SJCRH30 (cell line): ENCODE data around the gene FOXK2. TPM values are rescaled to one million over a fixed set of nuclear protein-coding genes. Genes with fewer than 3 reads are reported as not detected.
A peak's percentile ranks its signal among the peaks of the same experiment; 100 is the strongest.

Experiments used
- DNase-seq, 2 experiments: peaks; one replicate each; pipeline ENCODE4 v3.0.0-alpha.2; 2015 to 2020
- H3K27ac ChIP-seq: fragments of 250-450 bp; sonication (Bioruptor Pico); 2 replicates; pipeline ENCODE4 v1.5.1; 2020; ENCODE audit warnings: mild to moderate bottlenecking, moderate library complexity
- H3K27me3 ChIP-seq: fragments of 250-450 bp; sonication (Bioruptor Pico); 2 replicates; pipeline ENCODE4 v1.5.1; 2020; ENCODE audit warnings: mild to moderate bottlenecking, moderate library complexity
- H3K36me3 ChIP-seq: fragments of 250-450 bp; sonication (Bioruptor Pico); 2 replicates; pipeline ENCODE4 v1.5.1; 2020; ENCODE audit warnings: mild to moderate bottlenecking, moderate library complexity
- H3K4me1 ChIP-seq: fragments of 250-450 bp; sonication (Bioruptor Pico); 2 replicates; pipeline ENCODE4 v1.5.1; 2020; ENCODE audit warnings: mild to moderate bottlenecking, moderate library complexity
- H3K4me3 ChIP-seq: fragments of 250-450 bp; sonication (Bioruptor Pico); 2 replicates; pipeline ENCODE4 v1.5.1; 2020; ENCODE audit warnings: mild to moderate bottlenecking, moderate library complexity
- H3K9me3 ChIP-seq: fragments of 250-450 bp; sonication (Bioruptor Pico); replicated peaks from 2 replicates; pipeline ENCODE4 v1.5.1; 2020; ENCODE audit warnings: mild to moderate bottlenecking, moderate library complexity
- total RNA-seq: library from RNA; depleted of rRNA; stranded (reverse); fragments of >200 nt; shearing (Covaris generic); gene quantifications from 2 replicates; pipeline ENCODE4 v1.2.3, GENCODE V29; 2014; rRNA removed

Gene FOXK2
- total RNA-seq: 87.6 and 95.0 TPM in 2 replicates

GRCh38 chr17:82518826-82519810 lies at the start of gene FOXK2:
FOXK2 (plus strand) TSS chr17:82519732; CDS start chr17:82519889, 157 bp downstream.
- Histone ChIP-seq H3K4me1 (0 out of 2 replicates have a peak, but pooled peaks cover 5% of the 10 kb centered on the region), H3K4me3 (peak within 1 kb of the TSS; percentile 98), H3K27ac (peak within 1 kb of the TSS; percentile 31), H3K27me3 (no peaks in the 10 kb centered on the region), H3K9me3 (no peaks in the 10 kb centered on the region), H3K36me3 (no peaks in the 10 kb centered on the region)
- DNase-seq: peak; percentile 98 to 99

GRCh38 chr17:82470065-82470464 lies 49.5 kb upstream of the FOXK2 start:
- Histone ChIP-seq H3K4me3 (no peak overlapping the region), H3K27ac (no peak overlapping the region), H3K9me3 (no peaks in the 10 kb centered on the region), H3K27me3 (no peaks in the 10 kb centered on the region), H3K4me1 (no peaks in the 10 kb centered on the region), H3K36me3 (peaks cover 70% of the 10 kb centered on the region)
- no peak for DNase-seq

- no peak overlapping the region for H3K27ac ChIP-seq
These were observed 45.1 kb upstream of the FOXK2 start for GRCh38 chr17:82474223-82475010.

GRCh38 chr17:82475458-82475857 lies 44.1 kb upstream of the FOXK2 start:
- H3K27ac ChIP-seq: no peak overlapping the region
- H3K9me3 ChIP-seq: no peaks in the 10 kb centered on the region
- no peaks in the 10 kb centered on the region for H3K27me3 ChIP-seq
- H3K4me1 ChIP-seq: no peaks in the 10 kb centered on the region
- peaks cover 73% of the 10 kb centered on the region for H3K36me3 ChIP-seq
- no peak for DNase-seq
- no peak overlapping the region for H3K4me3 ChIP-seq

More at GRCh38 chr17:82474223-82475010, 45.1 kb upstream of the FOXK2 start:
- Histone ChIP-seq H3K27me3 (no peaks in the 10 kb centered on the region), H3K36me3 (peaks cover 73% of the 10 kb centered on the region), H3K9me3 (no peaks in the 10 kb centered on the region), H3K4me1 (no peaks in the 10 kb centered on the region), H3K4me3 (no peak overlapping the region)
- no peak for DNase-seq

- no peaks in the 10 kb centered on the region for H3K27me3 ChIP-seq
- no peak overlapping the region for H3K27ac ChIP-seq
- H3K36me3 ChIP-seq: peaks cover 69% of the 10 kb centered on the region
- H3K9me3 ChIP-seq: no peaks in the 10 kb centered on the region
- H3K4me3 ChIP-seq: no peak overlapping the region
- no peaks in the 10 kb centered on the region for H3K4me1 ChIP-seq
- DNase-seq: no peak
These were observed 41.6 kb upstream of the FOXK2 start for GRCh38 chr17:82477934-82478333.

- H3K27ac ChIP-seq: no peak overlapping the region
- H3K9me3 ChIP-seq: no peaks in the 10 kb centered on the region
- no peak for DNase-seq
- no peak overlapping the region for H3K4me3 ChIP-seq
- H3K36me3 ChIP-seq: peaks cover 65% of the 10 kb centered on the region
- H3K27me3 ChIP-seq: no peaks in the 10 kb centered on the region
- no peaks in the 10 kb centered on the region for H3K4me1 ChIP-seq
These were observed 39.9 kb upstream of the FOXK2 start for GRCh38 chr17:82479602-82480001.

GRCh38 chr17:82480318-82480717 lies 39.2 kb upstream of the FOXK2 start:
- H3K27ac ChIP-seq: no peak overlapping the region
- no peaks in the 10 kb centered on the region for H3K4me1 ChIP-seq
- H3K27me3 ChIP-seq: no peaks in the 10 kb centered on the region
- no peaks in the 10 kb centered on the region for H3K9me3 ChIP-seq
- peaks cover 63% of the 10 kb centered on the region for H3K36me3 ChIP-seq
- DNase-seq: no peak
- no peak overlapping the region for H3K4me3 ChIP-seq

- no peaks in the 10 kb centered on the region for H3K9me3 ChIP-seq
These were observed 36.3 kb upstream of the FOXK2 start for GRCh38 chr17:82483204-82483660.

GRCh38 chr17:82483836-82484235 lies 35.7 kb upstream of the FOXK2 start:
- Histone ChIP-seq H3K4me3 (no peak overlapping the region), H3K4me1 (no peaks in the 10 kb centered on the region), H3K27me3 (no peaks in the 10 kb centered on the region), H3K9me3 (no peaks in the 10 kb centered on the region), H3K36me3 (peaks cover 58% of the 10 kb centered on the region), H3K27ac (no peak overlapping the region)
- DNase-seq: no peak

More at GRCh38 chr17:82483204-82483660, 36.3 kb upstream of the FOXK2 start:
- DNase-seq: no peak
- Histone ChIP-seq H3K36me3 (peaks cover 60% of the 10 kb centered on the region), H3K4me3 (no peak overlapping the region), H3K27me3 (no peaks in the 10 kb centered on the region), H3K4me1 (no peaks in the 10 kb centered on the region), H3K27ac (no peak overlapping the region)

- Histone ChIP-seq H3K9me3 (no peaks in the 10 kb centered on the region), H3K4me3 (no peak overlapping the region), H3K27ac (no peak overlapping the region), H3K27me3 (no peaks in the 10 kb centered on the region), H3K36me3 (peaks cover 35% of the 10 kb centered on the region), H3K4me1 (peaks cover 9% of the 10 kb centered on the region)
- no peak for DNase-seq
These were observed 33.1 kb upstream of the FOXK2 start for GRCh38 chr17:82486231-82487094.

- H3K27ac ChIP-seq: no peak overlapping the region
- H3K27me3 ChIP-seq: no peaks in the 10 kb centered on the region
- DNase-seq: no peak
- H3K36me3 ChIP-seq: peaks cover 32% of the 10 kb centered on the region; the same call in 1 of the 2 replicates
- no peaks in the 10 kb centered on the region for H3K9me3 ChIP-seq
- H3K4me1 ChIP-seq: peaks cover 9% of the 10 kb centered on the region
- H3K4me3 ChIP-seq: no peak overlapping the region
These were observed 31.6 kb upstream of the FOXK2 start for GRCh38 chr17:82487910-82488309.

GRCh38 chr17:82489117-82489516 lies 30.4 kb upstream of the FOXK2 start:
- Histone ChIP-seq H3K36me3 (peaks cover 26% of the 10 kb centered on the region; the same call in 1 of the 2 replicates), H3K9me3 (no peaks in the 10 kb centered on the region), H3K4me3 (no peak overlapping the region), H3K27ac (no peak overlapping the region), H3K27me3 (no peaks in the 10 kb centered on the region), H3K4me1 (peaks cover 9% of the 10 kb centered on the region)
- no peak for DNase-seq

- Histone ChIP-seq H3K36me3 (peaks cover 17% of the 10 kb centered on the region; the same call in 1 of the 2 replicates), H3K4me1 (peaks cover 9% of the 10 kb centered on the region), H3K4me3 (no peak overlapping the region), H3K27me3 (no peaks in the 10 kb centered on the region), H3K27ac (no peak overlapping the region), H3K9me3 (no peaks in the 10 kb centered on the region)
- peak; percentile 60 to 77 for DNase-seq
These were observed 29.6 kb upstream of the FOXK2 start for GRCh38 chr17:82489851-82490511.
